ENCODE results near the gene PSD2.

Gene PSD2

DNA sequence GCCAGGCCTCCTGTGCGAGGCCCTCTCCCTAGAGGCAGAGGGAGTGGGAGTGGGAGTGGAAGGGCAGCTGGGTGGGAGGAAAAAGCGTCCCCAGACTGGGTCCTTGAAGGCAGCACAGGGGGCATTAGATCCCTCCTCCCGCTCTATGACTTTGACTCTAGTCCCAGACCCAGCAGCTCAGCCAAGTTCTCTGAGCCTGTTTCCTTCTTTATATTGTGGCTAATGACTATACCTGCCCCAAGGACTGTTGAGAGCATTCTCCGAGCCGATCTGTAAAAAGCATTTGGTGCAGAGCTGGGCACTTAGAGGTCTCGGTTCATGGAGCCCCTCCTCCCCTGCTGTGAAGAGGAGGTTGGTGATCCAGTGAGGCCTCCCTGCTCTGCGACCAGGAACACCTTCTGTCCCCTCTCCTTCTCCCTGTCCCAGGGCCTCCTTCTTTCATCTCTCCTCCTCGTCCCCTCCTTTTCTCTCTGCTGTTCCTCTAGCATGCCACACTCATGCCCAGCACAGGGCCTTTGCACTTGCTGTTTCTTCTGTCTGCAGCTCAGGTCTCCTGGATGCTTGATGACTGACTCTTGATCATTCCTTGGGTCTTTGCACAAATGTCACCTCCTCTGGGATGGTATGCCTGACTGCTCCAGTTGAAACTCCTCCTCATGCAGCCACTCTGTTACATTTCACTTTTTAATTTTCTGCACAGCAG lies 23.4 kb upstream of the PSD2 start:
- no peak for DNase-seq (ENCODE audit: insufficient read length, low spot score)
- no peak for FAIRE-seq
- TF ChIP-seq, protein P1, sequence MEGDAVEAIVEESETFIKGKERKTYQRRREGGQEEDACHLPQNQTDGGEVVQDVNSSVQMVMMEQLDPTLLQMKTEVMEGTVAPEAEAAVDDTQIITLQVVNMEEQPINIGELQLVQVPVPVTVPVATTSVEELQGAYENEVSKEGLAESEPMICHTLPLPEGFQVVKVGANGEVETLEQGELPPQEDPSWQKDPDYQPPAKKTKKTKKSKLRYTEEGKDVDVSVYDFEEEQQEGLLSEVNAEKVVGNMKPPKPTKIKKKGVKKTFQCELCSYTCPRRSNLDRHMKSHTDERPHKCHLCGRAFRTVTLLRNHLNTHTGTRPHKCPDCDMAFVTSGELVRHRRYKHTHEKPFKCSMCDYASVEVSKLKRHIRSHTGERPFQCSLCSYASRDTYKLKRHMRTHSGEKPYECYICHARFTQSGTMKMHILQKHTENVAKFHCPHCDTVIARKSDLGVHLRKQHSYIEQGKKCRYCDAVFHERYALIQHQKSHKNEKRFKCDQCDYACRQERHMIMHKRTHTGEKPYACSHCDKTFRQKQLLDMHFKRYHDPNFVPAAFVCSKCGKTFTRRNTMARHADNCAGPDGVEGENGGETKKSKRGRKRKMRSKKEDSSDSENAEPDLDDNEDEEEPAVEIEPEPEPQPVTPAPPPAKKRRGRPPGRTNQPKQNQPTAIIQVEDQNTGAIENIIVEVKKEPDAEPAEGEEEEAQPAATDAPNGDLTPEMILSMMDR (IDR thresholded peaks at IDR 0.05; ENCODE audit: insufficient read depth, missing control alignments) = no peak

DNA sequence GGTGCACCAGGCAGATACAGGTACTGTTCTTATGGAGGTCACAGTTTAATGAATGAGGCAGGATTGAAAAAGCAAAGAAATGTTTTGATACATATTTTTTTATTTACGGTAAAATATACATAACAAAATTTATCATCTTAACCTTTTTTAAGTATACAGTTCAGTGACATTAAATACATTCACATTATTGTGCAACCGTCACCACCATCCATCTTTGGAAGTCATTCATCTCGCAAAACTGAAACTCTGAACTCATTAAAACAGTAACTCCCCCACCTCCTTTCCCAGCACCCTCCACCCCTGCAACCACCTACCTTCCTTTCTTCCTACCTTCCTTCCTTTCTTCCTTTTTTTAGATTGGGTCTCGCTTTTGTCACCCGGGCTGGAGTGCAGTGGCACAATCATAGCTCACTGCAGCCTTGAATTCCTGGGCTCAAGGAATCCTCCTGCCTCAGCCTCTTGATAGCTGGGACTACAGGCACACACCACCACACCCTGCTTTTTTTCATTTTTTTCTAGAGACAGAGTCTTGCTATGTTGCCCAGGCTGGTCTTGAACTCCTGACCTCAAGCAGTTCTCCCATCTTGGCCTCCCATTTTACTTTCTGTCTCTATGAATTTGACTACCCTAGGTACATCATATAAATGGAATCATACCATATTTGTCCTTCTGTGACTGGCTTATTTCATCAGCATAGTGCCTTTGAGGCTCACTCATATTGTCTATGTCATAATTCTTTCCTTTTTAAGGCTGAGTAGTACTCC lies 22.5 kb upstream of the PSD2 start:
- FAIRE-seq = no peak
- no peak for DNase-seq (ENCODE audit: insufficient read length, low spot score)
- TF ChIP-seq, protein P1 (IDR thresholded peaks at IDR 0.05; ENCODE audit: insufficient read depth, missing control alignments) = no peak

DNA sequence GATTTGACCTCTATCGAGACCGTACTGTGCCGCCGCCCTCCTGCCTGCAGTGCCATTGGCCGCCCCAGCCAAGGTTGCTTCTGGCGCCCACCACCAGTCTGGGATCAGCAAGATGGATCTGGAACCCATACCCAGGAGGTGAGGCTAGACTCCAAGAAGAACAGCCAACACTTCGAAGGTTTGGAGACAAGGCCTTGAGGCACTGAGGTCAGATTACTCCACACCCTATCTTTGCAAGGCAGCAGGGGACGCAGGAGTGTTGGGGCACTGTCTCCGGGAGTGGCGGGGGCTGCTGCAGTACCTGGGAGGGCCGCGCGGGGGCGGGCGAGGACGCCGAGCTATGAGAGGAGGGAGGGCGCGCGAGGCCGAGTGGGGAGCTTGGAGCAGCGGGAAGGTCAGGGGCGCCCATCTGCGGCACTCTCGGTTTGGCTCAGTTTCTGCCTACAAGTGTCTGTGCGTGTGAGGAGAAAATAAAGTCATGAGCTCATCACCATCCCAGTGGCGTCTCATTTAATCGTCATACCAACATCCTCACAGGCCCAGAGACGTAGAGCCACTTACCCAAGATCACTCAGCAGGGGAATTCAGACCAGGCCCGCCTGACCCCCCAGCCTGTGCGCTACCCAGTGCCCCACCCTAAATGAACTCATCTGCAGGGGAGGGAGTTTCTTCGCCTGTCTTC lies 20.5 kb upstream of the PSD2 start:
- FAIRE-seq (no peak), DNase-seq (ENCODE audit: insufficient read length, low spot score) (peak; percentile 84)
- TF ChIP-seq, protein P1 (IDR thresholded peaks at IDR 0.05; ENCODE audit: insufficient read depth, missing control alignments) = peak; percentile 55

DNA sequence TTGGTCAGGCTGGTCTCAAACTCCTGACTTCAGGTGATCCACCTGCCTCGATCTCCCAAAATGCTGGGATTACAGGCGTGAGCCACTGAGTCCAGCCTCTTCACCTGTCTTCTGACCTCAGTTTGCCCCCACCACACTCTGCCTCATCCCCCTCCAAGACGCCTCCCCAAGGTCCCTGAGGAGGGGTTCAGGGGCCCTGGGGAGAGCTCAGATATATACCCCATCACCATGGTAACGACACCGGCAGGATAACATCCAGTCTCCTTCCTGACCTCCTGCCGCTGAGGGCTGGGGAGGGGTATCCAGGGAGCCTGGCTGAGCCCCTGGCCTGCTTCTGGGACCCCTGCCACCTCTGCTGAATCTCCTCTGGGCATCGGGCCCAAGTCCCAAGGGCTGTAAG lies 19.7 kb upstream of the PSD2 start:
- DNase-seq (ENCODE audit: insufficient read length, low spot score) = no peak
- no peak for FAIRE-seq
- TF ChIP-seq, protein P1 (IDR thresholded peaks at IDR 0.05; ENCODE audit: insufficient read depth, missing control alignments) = no peak

DNA sequence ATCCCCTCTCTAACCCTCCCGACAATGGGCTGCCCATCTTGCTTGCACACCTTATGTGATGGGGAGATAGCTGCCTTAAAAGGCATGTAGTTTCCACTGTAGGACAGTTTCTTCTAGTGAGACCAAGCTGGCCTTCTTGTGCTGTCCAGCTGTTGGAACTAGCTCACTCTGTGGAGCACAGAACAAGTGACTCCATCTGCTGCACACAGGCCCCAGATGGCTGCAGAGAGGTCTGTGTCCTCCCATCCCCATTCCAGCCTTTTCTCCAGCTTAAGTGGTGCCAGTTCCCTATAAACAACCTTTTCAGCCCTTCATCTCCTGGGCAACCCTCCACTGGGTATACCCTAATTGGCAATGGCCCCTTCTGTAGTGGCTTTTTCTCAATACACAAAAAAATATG lies 18.7 kb upstream of the PSD2 start:
- DNase-seq (ENCODE audit: insufficient read length, low spot score) (no peak), FAIRE-seq (no peak)
- TF ChIP-seq, protein P1 (IDR thresholded peaks at IDR 0.05; ENCODE audit: insufficient read depth, missing control alignments) = no peak

DNA sequence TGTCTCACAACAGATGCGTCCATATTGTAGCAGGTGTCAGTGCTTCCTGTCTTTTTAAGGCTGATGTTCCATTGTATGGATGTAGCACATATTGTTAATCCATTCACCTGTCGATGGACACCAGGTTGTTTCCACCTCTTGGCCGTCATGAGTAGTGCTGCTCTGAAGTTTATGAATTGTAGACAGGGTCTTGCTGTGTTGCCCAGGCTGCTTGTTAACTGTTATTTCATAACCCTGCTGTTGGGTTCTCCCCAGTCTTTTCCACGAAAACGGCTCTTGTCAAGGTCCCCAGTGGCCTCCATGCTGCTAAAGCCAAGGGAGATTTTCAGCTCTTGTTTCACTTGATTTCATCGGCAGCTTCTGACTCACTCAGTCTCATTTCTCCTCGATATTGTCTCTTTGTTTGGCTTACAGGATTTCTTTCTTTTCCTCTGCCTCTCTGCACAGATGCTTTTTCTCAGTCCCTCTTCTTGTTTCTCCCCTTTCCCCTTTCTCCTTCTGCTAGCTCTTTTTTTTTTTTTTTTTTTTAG lies 12.1 kb upstream of the PSD2 start:
- TF ChIP-seq, protein P1 (IDR thresholded peaks at IDR 0.05; ENCODE audit: insufficient read depth, missing control alignments) = no peak
- FAIRE-seq (no peak), DNase-seq (ENCODE audit: insufficient read length, low spot score) (no peak)
